ENCODE results near the gene LHFPL6. TPM values are rescaled to one million over a fixed set of nuclear protein-coding genes. Genes with fewer than 3 reads are reported as not detected.

LHFPL6 gene
- total and polyA plus RNA-seq, 9 of the 15 experiments (the other 6 are each of a cell fraction or from before 2014, with no cell fraction given), result 0.18 TPM; not detected in 8

DNA sequence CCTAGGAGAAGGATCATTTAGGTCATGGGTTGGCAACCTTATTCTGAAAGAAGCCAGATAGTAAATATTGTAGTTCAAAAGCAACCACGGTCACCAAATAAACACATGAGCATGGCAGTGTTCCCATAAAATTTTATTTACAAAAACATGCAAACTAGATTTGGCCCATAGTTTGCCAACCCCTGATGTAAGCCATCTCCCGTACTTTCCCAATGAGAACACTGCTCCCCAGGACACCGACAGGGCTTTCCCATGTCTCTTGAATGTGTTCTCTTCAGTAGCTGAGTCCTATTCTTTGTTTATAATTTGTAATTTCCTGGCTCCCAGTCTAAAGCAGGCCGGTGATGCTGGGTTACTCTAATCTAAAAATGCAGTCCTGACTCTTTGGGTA lies 239.6 kb downstream of the LHFPL6 start (continued):
- TF ChIP-seq, protein P1, sequence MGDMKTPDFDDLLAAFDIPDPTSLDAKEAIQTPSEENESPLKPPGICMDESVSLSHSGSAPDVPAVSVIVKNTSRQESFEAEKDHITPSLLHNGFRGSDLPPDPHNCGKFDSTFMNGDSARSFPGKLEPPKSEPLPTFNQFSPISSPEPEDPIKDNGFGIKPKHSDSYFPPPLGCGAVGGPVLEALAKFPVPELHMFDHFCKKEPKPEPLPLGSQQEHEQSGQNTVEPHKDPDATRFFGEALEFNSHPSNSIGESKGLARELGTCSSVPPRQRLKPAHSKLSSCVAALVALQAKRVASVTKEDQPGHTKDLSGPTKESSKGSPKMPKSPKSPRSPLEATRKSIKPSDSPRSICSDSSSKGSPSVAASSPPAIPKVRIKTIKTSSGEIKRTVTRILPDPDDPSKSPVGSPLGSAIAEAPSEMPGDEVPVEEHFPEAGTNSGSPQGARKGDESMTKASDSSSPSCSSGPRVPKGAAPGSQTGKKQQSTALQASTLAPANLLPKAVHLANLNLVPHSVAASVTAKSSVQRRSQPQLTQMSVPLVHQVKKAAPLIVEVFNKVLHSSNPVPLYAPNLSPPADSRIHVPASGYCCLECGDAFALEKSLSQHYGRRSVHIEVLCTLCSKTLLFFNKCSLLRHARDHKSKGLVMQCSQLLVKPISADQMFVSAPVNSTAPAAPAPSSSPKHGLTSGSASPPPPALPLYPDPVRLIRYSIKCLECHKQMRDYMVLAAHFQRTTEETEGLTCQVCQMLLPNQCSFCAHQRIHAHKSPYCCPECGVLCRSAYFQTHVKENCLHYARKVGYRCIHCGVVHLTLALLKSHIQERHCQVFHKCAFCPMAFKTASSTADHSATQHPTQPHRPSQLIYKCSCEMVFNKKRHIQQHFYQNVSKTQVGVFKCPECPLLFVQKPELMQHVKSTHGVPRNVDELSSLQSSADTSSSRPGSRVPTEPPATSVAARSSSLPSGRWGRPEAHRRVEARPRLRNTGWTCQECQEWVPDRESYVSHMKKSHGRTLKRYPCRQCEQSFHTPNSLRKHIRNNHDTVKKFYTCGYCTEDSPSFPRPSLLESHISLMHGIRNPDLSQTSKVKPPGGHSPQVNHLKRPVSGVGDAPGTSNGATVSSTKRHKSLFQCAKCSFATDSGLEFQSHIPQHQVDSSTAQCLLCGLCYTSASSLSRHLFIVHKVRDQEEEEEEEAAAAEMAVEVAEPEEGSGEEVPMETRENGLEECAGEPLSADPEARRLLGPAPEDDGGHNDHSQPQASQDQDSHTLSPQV (IDR thresholded peaks at IDR 0.05), result no peak
- TF ChIP-seq ZNF717 (CRISPR knock-in tag; IDR thresholded peaks at IDR 0.05) (no peak), PCBP1 (IDR thresholded peaks at IDR 0.05; ENCODE audit: low read depth, low read length, poor library complexity, severe bottlenecking) (no peak), RBM39 (optimal IDR thresholded peaks at IDR 0.05; ENCODE audit: low read depth, low read length) (no peak), STAT5A (IDR thresholded peaks at IDR 0.05; ENCODE audit: borderline replicate concordance, low read length) (no peak), FOXP1 (CRISPR knock-in tag; IDR thresholded peaks at IDR 0.05) (no peak), RUNX1 (IDR thresholded peaks at IDR 0.05; ENCODE audit: low read depth) (no peak), FOSL1 (tag; conservative IDR thresholded peaks at IDR 0.05) (no peak)
